Panc1 (cell line): ENCODE results near the gene ASB1. TPM values are rescaled to one million over a fixed set of nuclear protein-coding genes. Genes with fewer than 3 reads are reported as not detected.

ENCODE experiments used
- ATAC-seq: fragments of 200-7000 bp; cut with Tn5 transposase; 2 replicates; pipeline ENCODE4 v1.9.1; 2020; ENCODE audit warnings: mild to moderate bottlenecking, moderate library complexity
- BruUV-seq: library from RNA; stranded (reverse); fragments of 400-500 nt; replicated peaks from 2 replicates; lab custom pipeline; 2021; lab: Mats Ljungman, UMichigan
- CTCF ChIA-PET: fragments of 300-600 bp; sonication (Branson Sonifier 250); formaldehyde crosslinking; loops from one replicate; lab custom pipeline; 2022; ENCODE audit warnings: antibody characterized with exemption; lab: Charles Lee
- POLR2A ChIA-PET: fragments of 300-600 bp; sonication (Branson Sonifier 250); formaldehyde crosslinking; loops from one replicate; lab custom pipeline; 2022; ENCODE audit warnings: antibody characterized with exemption; lab: Charles Lee
- DNase-seq: peaks from one replicate; pipeline ENCODE4 v3.0.0-alpha.2; 2010; ENCODE audit warnings: low read depth, low spot score
- H3K27ac ChIP-seq: 2 replicates; pipeline ENCODE4 v1.5.1; 2011; ENCODE audit warnings: mild to moderate bottlenecking, low read length, inconsistent platforms
- H3K27me3 ChIP-seq: fragments of 200-500 bp; sonication (Bioruptor generic); 2 replicates; pipeline ENCODE4 v1.6.0; 2014; ENCODE audit warnings: low read length, inconsistent platforms; ENCODE audit not compliant: control insufficient read depth, insufficient read depth
- H3K36me3 ChIP-seq: fragments of 200-500 bp; sonication (Bioruptor generic); 2 replicates; pipeline ENCODE4 v1.5.1; 2014; ENCODE audit warnings: inconsistent platforms, mild to moderate bottlenecking, low read length, moderate library complexity; ENCODE audit not compliant: control insufficient read depth, insufficient read depth
- H3K4me1 ChIP-seq: 2 replicates; pipeline ENCODE4 v1.5.1; 2011; ENCODE audit warnings: inconsistent platforms, mild to moderate bottlenecking, low read length, moderate library complexity; ENCODE audit not compliant: control insufficient read depth, insufficient read depth
- H3K4me3 ChIP-seq, 2 experiments: 2 replicates each; pipeline ENCODE4 v1.5.1; 2011 to 2012; ENCODE audit warnings: low read depth in 2 of 2, low read length in 2 of 2, mild to moderate bottlenecking in 2 of 2, inconsistent platforms in 1 of 2, moderate library complexity in 1 of 2
- H3K9me3 ChIP-seq: fragments of 200-500 bp; sonication (Bioruptor generic); 2 replicates; pipeline ENCODE4 v1.5.1; 2014; ENCODE audit warnings: low read depth, mild to moderate bottlenecking, inconsistent platforms, low read length, moderate library complexity; ENCODE audit not compliant: control insufficient read depth, insufficient read depth
- CTCF ChIP-seq: fragments of 450-650 bp; IDR thresholded peaks from 2 replicates; pipeline ENCODE4 v1.5.1; 2017; ENCODE audit warnings: mild to moderate bottlenecking
- POLR2AphosphoS5 ChIP-seq: IDR thresholded peaks from 2 replicates; pipeline ENCODE4 v1.6.1; 2012; ENCODE audit warnings: mild to moderate bottlenecking, low read depth, low read length, moderate library complexity
- REST ChIP-seq, 2 experiments: IDR thresholded peaks; 2 replicates each; pipeline ENCODE4 v1.6.1; 2011 to 2012; ENCODE audit warnings: low read depth in 2 of 2, control low read depth in 1 of 2, low read length in 1 of 2, mild to moderate bottlenecking in 1 of 2, moderate library complexity in 1 of 2; ENCODE audit not compliant: insufficient read depth in 1 of 2
- SIN3A ChIP-seq: IDR thresholded peaks from 2 replicates; pipeline ENCODE4 v1.6.1; 2012; ENCODE audit warnings: low read depth, mild to moderate bottlenecking, low read length, moderate library complexity, borderline replicate concordance; ENCODE audit not compliant: insufficient read depth
- TCF7L2 ChIP-seq: IDR thresholded peaks from 2 replicates; pipeline ENCODE4 v1.6.1; 2011; ENCODE audit warnings: mild to moderate bottlenecking, low read depth, low read length, inconsistent platforms
- in situ Hi-C: cut with HindIII; loops from 2 replicates; pipeline ENCODE4 v1.10.0; 2016; ENCODE audit warnings: low sequenced_read_pairs, low pct_unique_long_range_greater_than_20kb
- intact Hi-C: fragments of 100-400 bp; cut with micrococcal nuclease; formaldehyde crosslinking; loops from one replicate; pipeline ENCODE4 v1.10.0; 2022; ENCODE audit not compliant: unreplicated experiment
- total RNA-seq: library from RNA; stranded (reverse); gene quantifications from one replicate; pipeline ENCODE4 v1.2.1, GENCODE V29; 2021; ENCODE audit not compliant: unreplicated experiment

ASB1 gene
- total RNA-seq, 1 experiment from 2014 or later: 57.3 TPM

DNA sequence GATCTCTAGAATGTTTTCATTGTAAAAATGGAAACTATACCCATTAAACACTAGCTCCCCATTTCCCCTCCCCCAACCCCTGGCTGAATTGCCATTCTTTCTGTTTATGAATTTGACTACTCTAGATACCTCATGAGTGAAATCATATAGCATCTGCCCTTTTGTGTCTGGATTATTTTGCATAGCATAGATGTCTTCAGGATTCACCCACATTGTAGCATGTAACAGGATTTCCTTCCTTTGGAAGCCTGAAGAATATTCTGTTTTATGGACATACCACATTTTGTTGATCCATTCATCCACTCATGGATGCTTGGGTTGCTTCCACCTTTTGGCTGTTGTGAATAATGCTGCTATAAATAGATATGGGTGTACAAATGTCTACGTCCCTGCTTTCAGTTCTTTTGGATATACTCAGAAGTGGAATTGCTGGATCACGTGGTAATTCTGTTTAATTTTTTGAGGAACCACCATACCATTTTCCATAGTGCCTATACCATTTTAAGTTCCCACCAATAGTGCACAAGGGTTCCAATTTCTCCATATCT, 7.7 kb upstream of the ASB1 start:
- ATAC-seq: no peak
- Histone ChIP-seq H3K9me3 (0 out of 2 replicates have a peak, but pooled peaks cover 9% of the 10 kb centered on the region), H3K4me3 (no peak overlapping the region), H3K36me3 (no peaks in the 10 kb centered on the region), H3K27ac (no peak overlapping the region), H3K27me3 (no peaks in the 10 kb centered on the region), H3K4me1 (peaks cover 2% of the 10 kb centered on the region; the same call in 1 of the 2 replicates)
- TF ChIP-seq CTCF: no peak
- TF ChIP-seq POLR2AphosphoS5: no peak
- no peak for TF ChIP-seq SIN3A
- TF ChIP-seq TCF7L2: no peak
- TF ChIP-seq REST (IDR thresholded peaks at IDR 0.05; ENCODE audit: insufficient read depth in 1 of 2, low read depth in 2 of 2, low read length in 1 of 2): no peak
- ChIA-PET CTCF (no interaction called here), POLR2A (no interaction called here)
- BruUV-seq: no TSS peak
- no peak for DNase-seq
- in situ Hi-C loops (no loop called here), intact Hi-C loops (no loop called here)

- intact Hi-C loops (no loop called here), in situ Hi-C loops (no loop called here)
- Histone ChIP-seq H3K36me3 (no peaks in the 10 kb centered on the region), H3K9me3 (0 out of 2 replicates have a peak, but pooled peaks cover 4% of the 10 kb centered on the region), H3K27me3 (no peaks in the 10 kb centered on the region), H3K4me1 (peaks cover 4% of the 10 kb centered on the region), H3K4me3 (no peak overlapping the region), H3K27ac (no peak overlapping the region)
- BruUV-seq: no TSS peak
- no peak for ATAC-seq
- CTCF ChIA-PET: interaction anchor here (0.6 kb wide), 1 partner anchor 131 kb away, joined by 4 read pairs; no protein-coding TSS in a partner anchor
- POLR2A ChIA-PET: no interaction called here
- no peak for DNase-seq
- TF ChIP-seq SIN3A (no peak), POLR2AphosphoS5 (no peak), REST (IDR thresholded peaks at IDR 0.05; ENCODE audit: insufficient read depth in 1 of 2, low read depth in 2 of 2, low read length in 1 of 2) (no peak), CTCF (no peak), TCF7L2 (no peak)
These were observed 6.3 kb upstream of the ASB1 start for GRCh38 chr2:238420442-238420841.
